K562 (cell line): ENCODE results near the gene PTPRG. TPM values are rescaled to one million over a fixed set of nuclear protein-coding genes. Genes with fewer than 3 reads are reported as not detected.

Experiments used
- ATAC-seq: fragments of 200-7000 bp; cut with Tn5 transposase; 3 replicates; pipeline ENCODE4 v1.9.1; 2020; ENCODE audit warnings: moderate library complexity
- BruUV-seq: library from RNA; stranded (reverse); fragments of 400-500 nt; replicated peaks from 2 replicates; lab custom pipeline; 2021; lab: Mats Ljungman, UMichigan
- CTCF ChIA-PET: fragments of 300-600 bp; formaldehyde crosslinking; extraction: SDS; loops from one replicate; lab custom pipeline; 2021; ENCODE audit warnings: low intra/inter-chr PET ratio; lab: Yijun Ruan, JAX
- POLR2A ChIA-PET: fragments of 300-600, 350-650 bp; sonication (Branson Sonifier 250); formaldehyde crosslinking; extraction: SDS; loops from one replicate; lab custom pipeline; 2021; ENCODE audit warnings: antibody characterized with exemption, inconsistent platforms; lab: Yijun Ruan, JAX
- DNase-seq, 4 experiments: peaks; one replicate each; pipeline versions ENCODE4 v3.0.0 to v3.0.0-alpha.2; 2011 to 2018; ENCODE audit warnings: low spot score in 3 of 4, mixed read lengths in 3 of 4; ENCODE audit errors: extremely low read depth in 1 of 4
- FAIRE-seq: peaks from 2 replicates; lab custom pipeline; 2011; peaks lifted over from hg19 to GRCh38; lab: Jason Lieb, UNC
- H2AFZ ChIP-seq: 2 replicates; pipeline ENCODE4 v1.6.0; 2011; ENCODE audit warnings: low read depth, low read length, control low read depth, inconsistent platforms
- H3K27ac ChIP-seq: fragments of 200-600 bp; 3 replicates; pipeline ENCODE4 v1.8.0; 2011; ENCODE audit warnings: low read depth, mild to moderate bottlenecking, control low read depth, inconsistent platforms, low read length, moderate library complexity, mixed read lengths; ENCODE audit errors: extremely low read depth
- H3K27me3 ChIP-seq, 2 experiments: fragments of 300-600 bp in 1 of 2; 2 replicates in 1 of 2; 3 replicates in 1 of 2; pipeline versions ENCODE4 v1.6.0 to v1.8.0; 2011; ENCODE audit warnings: inconsistent platforms in 2 of 2, low read length in 2 of 2, mild to moderate bottlenecking in 1 of 2, mixed read lengths in 1 of 2, moderate library complexity in 1 of 2; ENCODE audit not compliant: control insufficient read depth in 2 of 2, insufficient read depth in 2 of 2
- H3K36me3 ChIP-seq: fragments of 300-600 bp; 3 replicates; pipeline ENCODE4 v1.8.0; 2011; ENCODE audit warnings: mild to moderate bottlenecking, low read length, inconsistent platforms; ENCODE audit not compliant: control insufficient read depth, insufficient read depth
- H3K4me1 ChIP-seq, 2 experiments: fragments of 200-600 bp in 1 of 2; replicated peaks in 1 of 2; 2 replicates in 1 of 2; 3 replicates in 1 of 2; pipeline versions ENCODE4 v1.5.1 to v1.8.0; 2011; ENCODE audit warnings: inconsistent platforms in 2 of 2, low read length in 2 of 2, mild to moderate bottlenecking in 1 of 2, mixed read lengths in 1 of 2, moderate library complexity in 1 of 2; ENCODE audit not compliant: control insufficient read depth in 2 of 2, insufficient read depth in 2 of 2
- H3K4me2 ChIP-seq: 2 replicates; pipeline ENCODE4 v1.6.1; 2011; ENCODE audit warnings: low read length, control low read depth, inconsistent platforms, mixed read lengths; ENCODE audit not compliant: insufficient read depth
- H3K4me3 ChIP-seq: fragments of 200-600 bp; sonication (generic), shearing (Covaris generic); 2 replicates; pipeline ENCODE4 v1.5.1; 2016; ENCODE audit warnings: control low read depth, inconsistent platforms
- H3K79me2 ChIP-seq: fragments of 200-600 bp; 3 replicates; pipeline ENCODE4 v1.8.0; 2011; ENCODE audit warnings: low read length, inconsistent platforms; ENCODE audit not compliant: control insufficient read depth, insufficient read depth
- H3K9ac ChIP-seq, 2 experiments: 2 replicates each; pipeline versions ENCODE4 v1.6.0 to v1.6.1; 2011; ENCODE audit warnings: low read depth in 2 of 2, low read length in 2 of 2, control low read depth in 1 of 2, inconsistent platforms in 1 of 2, mild to moderate bottlenecking in 1 of 2, mixed read lengths in 1 of 2; ENCODE audit not compliant: insufficient read depth in 1 of 2
- H3K9me1 ChIP-seq: one replicate; pipeline ENCODE4 v1.6.0; 2011; ENCODE audit warnings: inconsistent platforms, mild to moderate bottlenecking, low read length, moderate library complexity; ENCODE audit not compliant: control insufficient read depth, insufficient read depth
- H3K9me3 ChIP-seq: replicated peaks from 2 replicates; pipeline ENCODE4 v1.5.1; 2011; ENCODE audit warnings: low read depth, low read length, inconsistent platforms; ENCODE audit not compliant: control insufficient read depth, insufficient read depth
- H4K20me1 ChIP-seq: replicated peaks from 2 replicates; pipeline ENCODE4 v1.6.1; 2011; ENCODE audit warnings: low read length, inconsistent platforms, mixed read lengths; ENCODE audit not compliant: control insufficient read depth, insufficient read depth
- BRD9 ChIP-seq: fragments of 450-650 bp; IDR thresholded peaks from 2 replicates; pipeline ENCODE4 v1.6.1; 2018; ENCODE audit warnings: low read depth; ENCODE audit not compliant: partially characterized antibody
- HMGN3 ChIP-seq: IDR thresholded peaks from 2 replicates; pipeline ENCODE4 v1.6.1; 2011; ENCODE audit warnings: borderline replicate concordance, low read depth, mild to moderate bottlenecking, mixed read lengths, low read length; ENCODE audit not compliant: insufficient read length; ENCODE audit errors: extremely low read depth
- ILF3 ChIP-seq: fragments of 450-650 bp; IDR thresholded peaks from 2 replicates; pipeline ENCODE4 v1.6.1; 2018; ENCODE audit warnings: antibody characterized with exemption, mild to moderate bottlenecking, moderate library complexity, borderline replicate concordance
- ILK ChIP-seq: fragments of 450-650 bp; IDR thresholded peaks from 2 replicates; pipeline ENCODE4 v1.6.1; 2016; ENCODE audit warnings: missing genetic modification characterization, low read depth, mild to moderate bottlenecking, missing compliant biosample characterization, moderate library complexity, borderline replicate concordance
- NCOA1 ChIP-seq: fragments of 450-650 bp; IDR thresholded peaks from 2 replicates; pipeline ENCODE4 v1.6.1; 2016; ENCODE audit warnings: low read depth
- NFIX ChIP-seq: fragments of 250-450 bp; sonication (Bioruptor Pico); IDR thresholded peaks from 2 replicates; pipeline ENCODE4 v1.4.0; 2020; ENCODE audit warnings: low read depth, mild to moderate bottlenecking, moderate library complexity
- PPARD ChIP-seq: fragments of 250-450 bp; sonication (Bioruptor Pico); IDR thresholded peaks from 2 replicates; pipeline ENCODE4 v1.8.0; 2022; ENCODE audit warnings: inconsistent platforms, mild to moderate bottlenecking, moderate library complexity
- SIN3B ChIP-seq: fragments of 450-650 bp; IDR thresholded peaks from 2 replicates; pipeline ENCODE4 v1.6.1; 2017; ENCODE audit warnings: low read depth, mild to moderate bottlenecking, moderate library complexity
- ZNF23 ChIP-seq: fragments of 250-450 bp; sonication (Bioruptor Pico); IDR thresholded peaks from 2 replicates; pipeline ENCODE4 v1.4.0; 2020; ENCODE audit warnings: mild to moderate bottlenecking
- WGBS: fragments of 100-300 bp; shearing (Covaris generic); methylation state at CpG from one replicate; pipeline ENCODE4 v1.1.6; 2016; ENCODE audit warnings: low coverage, mixed read lengths; ENCODE audit not compliant: insufficient coverage; ENCODE audit errors: missing lambda C conversion rate; 5-methylcytosine and 5-hydroxymethylcytosine counted together
- in situ Hi-C: fragments of 300-500 bp; cut with MboI; formaldehyde crosslinking; loops from 4 replicates; pipeline ENCODE4 v1.15.0; 2018; ENCODE audit warnings: inconsistent platforms, mixed read lengths
- intact Hi-C: fragments of 100-400 bp; cut with micrococcal nuclease; formaldehyde crosslinking; loops from 2 replicates; pipeline ENCODE4 v1.14.2; 2022
- polyA plus RNA-seq, 8 experiments: library from polyadenylated mRNA; depleted of rRNA in 4 of 8; stranded (reverse) in 5 of 8; unstranded in 3 of 8; fragments of >200 nt; fragmentation: Nextera tagmentation in 2 of 8; fragmentation: Illumina TruSeq in 1 of 8; extraction: Ambion mirVana in 2 of 8; extraction: Trizol in 1 of 8; gene quantifications; 2 replicates each; pipeline versions ENCODE4 v1.2.1 to v1.2.3, GENCODE V29; 2011 to 2014; ENCODE audit warnings: inconsistent platforms in 1 of 8, missing spikeins in 1 of 8
- total RNA-seq, 7 experiments: library from RNA; depleted of rRNA in 6 of 7; stranded (reverse); fragments of >200 nt in 6 of 7; fragmentation: Illumina TruSeq in 2 of 7; extraction: Trizol in 2 of 7; gene quantifications; 2 replicates each; pipeline versions ENCODE4 v1.2.1 to v1.2.3, GENCODE V29; 2011 to 2021; ENCODE audit warnings: low replicate concordance in 1 of 7
- TF ChIP-seq, protein P1 (sequence below), 2 experiments: fragments of 450-650 bp in 1 of 2; sonication (generic) in 1 of 2; formaldehyde crosslinking in 1 of 2; IDR thresholded peaks in 1 of 2; conservative IDR thresholded peaks in 1 of 2; 2 replicates each; pipeline versions ENCODE4 v1.6.1 to v1.8.1; 2016 to 2023; ENCODE audit warnings: mild to moderate bottlenecking in 2 of 2, moderate library complexity in 2 of 2, inconsistent platforms in 1 of 2, missing genetic modification reagents in 1 of 2
- TF ChIP-seq, protein P2 (sequence below): fragments of 250-450 bp; sonication (Bioruptor Pico); IDR thresholded peaks from 2 replicates; pipeline ENCODE4 v1.8.0; 2021; ENCODE audit warnings: mild to moderate bottlenecking, moderate library complexity
- TF ChIP-seq, protein P3 (sequence below), 2 experiments: fragments of 450-650 bp; conservative IDR thresholded peaks; 2 replicates each; pipeline ENCODE4 v1.6.1; 2017; ENCODE audit warnings: mild to moderate bottlenecking in 2 of 2, moderate library complexity in 2 of 2
- TF ChIP-seq, protein P4 (sequence below): fragments of 450-650 bp; IDR thresholded peaks from 2 replicates; pipeline ENCODE4 v1.6.1; 2017; ENCODE audit warnings: antibody characterized with exemption
- TF ChIP-seq, protein P5 (sequence below): fragments of 450-650 bp; formaldehyde crosslinking; conservative IDR thresholded peaks from 2 replicates; pipeline ENCODE4 v1.4.0; 2022; ENCODE audit warnings: mild to moderate bottlenecking, missing genetic modification characterization

PTPRG gene
- total and polyA plus RNA-seq, 9 of the 15 experiments (the other 6 are each of a cell fraction or from before 2014, with no cell fraction given), result 0.16 TPM; not detected in 8

DNA sequence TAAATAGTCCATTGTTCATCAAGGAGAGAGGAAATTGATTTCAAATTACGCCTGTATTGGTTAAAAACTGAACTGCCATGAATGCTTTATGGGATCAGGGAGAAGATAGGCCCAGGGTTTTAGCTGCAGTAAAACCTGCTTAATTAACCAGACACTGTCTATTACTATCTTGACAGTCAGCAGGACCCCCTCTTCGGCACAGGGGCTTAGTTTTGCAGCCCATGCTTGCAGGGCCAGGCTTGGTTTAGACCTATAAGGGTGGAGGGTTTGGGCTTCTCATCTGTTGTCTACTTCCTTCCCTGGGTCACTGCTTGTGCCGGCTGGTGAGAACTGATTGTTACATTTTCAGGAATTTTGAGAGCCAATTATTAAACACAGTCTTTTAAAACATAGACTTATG, 41.1 kb downstream of the PTPRG start:
- no peak for TF ChIP-seq ILF3
- TF ChIP-seq, protein P1, sequence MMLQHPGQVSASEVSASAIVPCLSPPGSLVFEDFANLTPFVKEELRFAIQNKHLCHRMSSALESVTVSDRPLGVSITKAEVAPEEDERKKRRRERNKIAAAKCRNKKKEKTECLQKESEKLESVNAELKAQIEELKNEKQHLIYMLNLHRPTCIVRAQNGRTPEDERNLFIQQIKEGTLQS (IDR thresholded peaks at IDR 0.05), result no peak
- TF ChIP-seq, protein P1 (CRISPR knock-in tag; conservative IDR thresholded peaks at IDR 0.05), result no peak
- TF ChIP-seq, protein P2, sequence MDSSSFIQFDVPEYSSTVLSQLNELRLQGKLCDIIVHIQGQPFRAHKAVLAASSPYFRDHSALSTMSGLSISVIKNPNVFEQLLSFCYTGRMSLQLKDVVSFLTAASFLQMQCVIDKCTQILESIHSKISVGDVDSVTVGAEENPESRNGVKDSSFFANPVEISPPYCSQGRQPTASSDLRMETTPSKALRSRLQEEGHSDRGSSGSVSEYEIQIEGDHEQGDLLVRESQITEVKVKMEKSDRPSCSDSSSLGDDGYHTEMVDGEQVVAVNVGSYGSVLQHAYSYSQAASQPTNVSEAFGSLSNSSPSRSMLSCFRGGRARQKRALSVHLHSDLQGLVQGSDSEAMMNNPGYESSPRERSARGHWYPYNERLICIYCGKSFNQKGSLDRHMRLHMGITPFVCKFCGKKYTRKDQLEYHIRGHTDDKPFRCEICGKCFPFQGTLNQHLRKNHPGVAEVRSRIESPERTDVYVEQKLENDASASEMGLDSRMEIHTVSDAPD (CRISPR knock-in tag), result no peak
- no peak for TF ChIP-seq ILK (tag)
- TF ChIP-seq BRD9, result no peak
- TF ChIP-seq, protein P3, sequence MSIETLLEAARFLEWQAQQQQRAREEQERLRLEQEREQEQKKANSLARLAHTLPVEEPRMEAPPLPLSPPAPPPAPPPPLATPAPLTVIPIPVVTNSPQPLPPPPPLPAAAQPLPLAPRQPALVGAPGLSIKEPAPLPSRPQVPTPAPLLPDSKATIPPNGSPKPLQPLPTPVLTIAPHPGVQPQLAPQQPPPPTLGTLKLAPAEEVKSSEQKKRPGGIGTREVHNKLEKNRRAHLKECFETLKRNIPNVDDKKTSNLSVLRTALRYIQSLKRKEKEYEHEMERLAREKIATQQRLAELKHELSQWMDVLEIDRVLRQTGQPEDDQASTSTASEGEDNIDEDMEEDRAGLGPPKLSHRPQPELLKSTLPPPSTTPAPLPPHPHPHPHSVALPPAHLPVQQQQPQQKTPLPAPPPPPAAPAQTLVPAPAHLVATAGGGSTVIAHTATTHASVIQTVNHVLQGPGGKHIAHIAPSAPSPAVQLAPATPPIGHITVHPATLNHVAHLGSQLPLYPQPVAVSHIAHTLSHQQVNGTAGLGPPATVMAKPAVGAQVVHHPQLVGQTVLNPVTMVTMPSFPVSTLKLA (conservative IDR thresholded peaks at IDR 0.05), result no peak
- TF ChIP-seq NCOA1, result no peak
- no peak for TF ChIP-seq HMGN3
- no peak for TF ChIP-seq NFIX (CRISPR knock-in tag)
- TF ChIP-seq, protein P4, sequence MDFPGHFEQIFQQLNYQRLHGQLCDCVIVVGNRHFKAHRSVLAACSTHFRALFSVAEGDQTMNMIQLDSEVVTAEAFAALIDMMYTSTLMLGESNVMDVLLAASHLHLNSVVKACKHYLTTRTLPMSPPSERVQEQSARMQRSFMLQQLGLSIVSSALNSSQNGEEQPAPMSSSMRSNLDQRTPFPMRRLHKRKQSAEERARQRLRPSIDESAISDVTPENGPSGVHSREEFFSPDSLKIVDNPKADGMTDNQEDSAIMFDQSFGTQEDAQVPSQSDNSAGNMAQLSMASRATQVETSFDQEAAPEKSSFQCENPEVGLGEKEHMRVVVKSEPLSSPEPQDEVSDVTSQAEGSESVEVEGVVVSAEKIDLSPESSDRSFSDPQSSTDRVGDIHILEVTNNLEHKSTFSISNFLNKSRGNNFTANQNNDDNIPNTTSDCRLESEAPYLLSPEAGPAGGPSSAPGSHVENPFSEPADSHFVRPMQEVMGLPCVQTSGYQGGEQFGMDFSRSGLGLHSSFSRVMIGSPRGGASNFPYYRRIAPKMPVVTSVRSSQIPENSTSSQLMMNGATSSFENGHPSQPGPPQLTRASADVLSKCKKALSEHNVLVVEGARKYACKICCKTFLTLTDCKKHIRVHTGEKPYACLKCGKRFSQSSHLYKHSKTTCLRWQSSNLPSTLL, result no peak
- TF ChIP-seq, protein P5, sequence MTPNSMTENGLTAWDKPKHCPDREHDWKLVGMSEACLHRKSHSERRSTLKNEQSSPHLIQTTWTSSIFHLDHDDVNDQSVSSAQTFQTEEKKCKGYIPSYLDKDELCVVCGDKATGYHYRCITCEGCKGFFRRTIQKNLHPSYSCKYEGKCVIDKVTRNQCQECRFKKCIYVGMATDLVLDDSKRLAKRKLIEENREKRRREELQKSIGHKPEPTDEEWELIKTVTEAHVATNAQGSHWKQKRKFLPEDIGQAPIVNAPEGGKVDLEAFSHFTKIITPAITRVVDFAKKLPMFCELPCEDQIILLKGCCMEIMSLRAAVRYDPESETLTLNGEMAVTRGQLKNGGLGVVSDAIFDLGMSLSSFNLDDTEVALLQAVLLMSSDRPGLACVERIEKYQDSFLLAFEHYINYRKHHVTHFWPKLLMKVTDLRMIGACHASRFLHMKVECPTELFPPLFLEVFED (CRISPR knock-in tag), result no peak
- TF ChIP-seq SIN3B, result no peak
- TF ChIP-seq ZNF23 (CRISPR knock-in tag), result no peak
- TF ChIP-seq PPARD (CRISPR knock-in tag), result no peak

More for the DNA sequence above, 41.1 kb downstream of the PTPRG start:
- no peaks in the 10 kb centered on the region; a peak in 1 of 5 replicates for H3K27me3 ChIP-seq
- intact Hi-C loops, result no loop called here
- CTCF ChIA-PET, result no interaction called here
- WGBS, result 0% methylated on average over 3 of the region's 3 CpGs
- H2AFZ ChIP-seq, result no peak overlapping the region
- no peaks in the 10 kb centered on the region for H3K4me1 ChIP-seq
- H3K4me3 ChIP-seq, result no peak overlapping the region
- BruUV-seq, result no TSS peak
- H3K79me2 ChIP-seq, result no peaks in the 10 kb centered on the region
- DNase-seq (peak in 2 of 4 experiments; percentile 4), ATAC-seq (no peak), FAIRE-seq (no peak)
- no peak overlapping the region for H3K4me2 ChIP-seq
- no peaks in the 10 kb centered on the region for H3K9me1 ChIP-seq
- H3K36me3 ChIP-seq, result no peaks in the 10 kb centered on the region
- H4K20me1 ChIP-seq, result no peaks in the 10 kb centered on the region
- no peak overlapping the region for H3K9ac ChIP-seq
- in situ Hi-C loops, result no loop called here
- H3K9me3 ChIP-seq, result no peaks in the 10 kb centered on the region
- H3K27ac ChIP-seq, result no peak overlapping the region
- POLR2A ChIA-PET, result no interaction called here
